Measurements from ENCODE around the gene LMBR1. TPM values are rescaled to one million over a fixed set of nuclear protein-coding genes. Genes with fewer than 3 reads are reported as not detected.

LMBR1 gene
- total RNA-seq, 1 donor, result 39.4 TPM

GRCh38 chr7:156655251-156655650 is 237.7 kb downstream of the LMBR1 start:
- Histone ChIP-seq H3K4me2 (ENCODE audit: insufficient read depth, low read length) (no peak overlapping the region), H4K20me1 (ENCODE audit: insufficient read depth, low read length) (no peaks in the 10 kb centered on the region), H3K9me3 (ENCODE audit: low read depth, low read length) (no peaks in the 10 kb centered on the region), H3K27me3 (ENCODE audit: insufficient read depth, low read length) (no peaks in the 10 kb centered on the region), H3K36me3 (ENCODE audit: insufficient read depth, low read length) (no peaks in the 10 kb centered on the region), H3K27ac (ENCODE audit: low read depth, low read length) (no peak overlapping the region), H3K79me2 (ENCODE audit: insufficient read depth, low read length) (no peaks in the 10 kb centered on the region), H3K4me3 (ENCODE audit: insufficient read depth, low read length) (no peak overlapping the region), H2AFZ (ENCODE audit: low read length) (no peak overlapping the region), H3K4me1 (ENCODE audit: insufficient read depth, low read length) (no peaks in the 10 kb centered on the region)
- no peak for TF ChIP-seq CTCF (IDR thresholded peaks at IDR 0.05; ENCODE audit: extremely low read depth, low read depth, low read length)
- no peak for DNase-seq (ENCODE audit: insufficient read length, low spot score, missing footprints)

GRCh38 chr7:156654511-156655234 is 238.3 kb downstream of the LMBR1 start:
- H3K79me2 ChIP-seq (ENCODE audit: insufficient read depth, low read length), result no peaks in the 10 kb centered on the region
- H3K27ac ChIP-seq (ENCODE audit: low read depth, low read length), result no peak overlapping the region
- DNase-seq (ENCODE audit: insufficient read length, low spot score, missing footprints), result no peak
- no peaks in the 10 kb centered on the region for H3K36me3 ChIP-seq (ENCODE audit: insufficient read depth, low read length)
- H2AFZ ChIP-seq (ENCODE audit: low read length), result no peak overlapping the region
- no peak overlapping the region for H3K4me3 ChIP-seq (ENCODE audit: insufficient read depth, low read length)
- TF ChIP-seq CTCF (IDR thresholded peaks at IDR 0.05; ENCODE audit: extremely low read depth, low read depth, low read length), result no peak
- no peaks in the 10 kb centered on the region for H3K27me3 ChIP-seq (ENCODE audit: insufficient read depth, low read length)
- no peaks in the 10 kb centered on the region for H4K20me1 ChIP-seq (ENCODE audit: insufficient read depth, low read length)
- H3K9me3 ChIP-seq (ENCODE audit: low read depth, low read length), result no peaks in the 10 kb centered on the region
- H3K4me2 ChIP-seq (ENCODE audit: insufficient read depth, low read length), result no peak overlapping the region
- H3K4me1 ChIP-seq (ENCODE audit: insufficient read depth, low read length), result no peaks in the 10 kb centered on the region

- no peak overlapping the region for H3K4me3 ChIP-seq (ENCODE audit: insufficient read depth, low read length)
- H3K27me3 ChIP-seq (ENCODE audit: insufficient read depth, low read length), result peaks cover 4% of the 10 kb centered on the region
- no peak overlapping the region for H2AFZ ChIP-seq (ENCODE audit: low read length)
- no peaks in the 10 kb centered on the region for H4K20me1 ChIP-seq (ENCODE audit: insufficient read depth, low read length)
- DNase-seq (ENCODE audit: insufficient read length, low spot score, missing footprints), result no peak
- no peak overlapping the region for H3K27ac ChIP-seq (ENCODE audit: low read depth, low read length)
- H3K36me3 ChIP-seq (ENCODE audit: insufficient read depth, low read length), result no peaks in the 10 kb centered on the region
- H3K79me2 ChIP-seq (ENCODE audit: insufficient read depth, low read length), result no peaks in the 10 kb centered on the region
- no peak overlapping the region for H3K4me2 ChIP-seq (ENCODE audit: insufficient read depth, low read length)
- H3K4me1 ChIP-seq (ENCODE audit: insufficient read depth, low read length), result no peaks in the 10 kb centered on the region
- no peaks in the 10 kb centered on the region for H3K9me3 ChIP-seq (ENCODE audit: low read depth, low read length)
- no peak for TF ChIP-seq CTCF (IDR thresholded peaks at IDR 0.05; ENCODE audit: extremely low read depth, low read depth, low read length)
Measured at GRCh38 chr7:156652886-156653568, 240.0 kb downstream of the LMBR1 start.

- no peak overlapping the region for H3K27ac ChIP-seq (ENCODE audit: low read depth, low read length)
- H3K27me3 ChIP-seq (ENCODE audit: insufficient read depth, low read length), result peaks cover 4% of the 10 kb centered on the region
- no peak for DNase-seq (ENCODE audit: insufficient read length, low spot score, missing footprints)
- H2AFZ ChIP-seq (ENCODE audit: low read length), result no peak overlapping the region
- H3K4me2 ChIP-seq (ENCODE audit: insufficient read depth, low read length), result no peak overlapping the region
- no peaks in the 10 kb centered on the region for H3K36me3 ChIP-seq (ENCODE audit: insufficient read depth, low read length)
- H3K79me2 ChIP-seq (ENCODE audit: insufficient read depth, low read length), result no peaks in the 10 kb centered on the region
- H3K9me3 ChIP-seq (ENCODE audit: low read depth, low read length), result no peaks in the 10 kb centered on the region
- no peaks in the 10 kb centered on the region for H4K20me1 ChIP-seq (ENCODE audit: insufficient read depth, low read length)
- H3K4me3 ChIP-seq (ENCODE audit: insufficient read depth, low read length), result no peak overlapping the region
- no peak for TF ChIP-seq CTCF (IDR thresholded peaks at IDR 0.05; ENCODE audit: extremely low read depth, low read depth, low read length)
- H3K4me1 ChIP-seq (ENCODE audit: insufficient read depth, low read length), result no peaks in the 10 kb centered on the region
Measured at GRCh38 chr7:156651474-156651873, 241.5 kb downstream of the LMBR1 start.
